ENCODE measurements around the gene DENND4A.
"Not testable (repeated sequence)": the region's sequence is repeated elsewhere in the genome, so short reads cannot be mapped to it uniquely, and the experiment has no call there.

The DENND4A gene

GRCh38 chr15:65733599-65733998 lies 58.5 kb downstream of the DENND4A start:
- H3K27ac ChIP-seq (ENCODE audit: low read depth, low read length); H3K4me3 ChIP-seq (ENCODE audit: low read depth in 1 of 2, low read length in 2 of 2); H3K27me3 ChIP-seq (ENCODE audit: control insufficient read depth in 1 of 2, insufficient read depth in 2 of 2, low read length in 2 of 2); H3K4me1 ChIP-seq (ENCODE audit: control insufficient read depth in 1 of 2, insufficient read depth in 2 of 2, low read length in 2 of 2); H3K9ac ChIP-seq (ENCODE audit: low read depth in 1 of 2, low read length in 2 of 2); H3K9me3 ChIP-seq (ENCODE audit: control insufficient read depth in 1 of 2, low read length in 2 of 2): not testable (repeated sequence)
- peaks cover 13 to 20% of the 10 kb centered on the region in 2 donors for H3K36me3 ChIP-seq (ENCODE audit: control insufficient read depth in 1 of 2, insufficient read depth in 2 of 2, low read length in 2 of 2)

- Histone ChIP-seq H3K9me3 (ENCODE audit: control insufficient read depth in 1 of 2, low read length in 2 of 2) (no peaks in the 10 kb centered on the region), H3K4me1 (ENCODE audit: control insufficient read depth in 1 of 2, insufficient read depth in 2 of 2, low read length in 2 of 2) (no peaks in the 10 kb centered on the region), H3K27me3 (ENCODE audit: control insufficient read depth in 1 of 2, insufficient read depth in 2 of 2, low read length in 2 of 2) (no peaks in the 10 kb centered on the region), H3K36me3 (ENCODE audit: control insufficient read depth in 1 of 2, insufficient read depth in 2 of 2, low read length in 2 of 2) (peaks cover 11 to 15% of the 10 kb centered on the region in 2 donors), H3K4me3 (ENCODE audit: low read depth in 1 of 2, low read length in 2 of 2) (no peak overlapping the region), H3K9ac (ENCODE audit: low read depth in 1 of 2, low read length in 2 of 2) (no peak overlapping the region), H3K27ac (ENCODE audit: low read depth, low read length) (no peak overlapping the region)
Observed at GRCh38 chr15:65732698-65733097, 59.4 kb downstream of the DENND4A start.

- H3K27me3 ChIP-seq (ENCODE audit: control insufficient read depth in 1 of 2, insufficient read depth in 2 of 2, low read length in 2 of 2) = no peaks in the 10 kb centered on the region
- no peak overlapping the region for H3K9ac ChIP-seq (ENCODE audit: low read depth in 1 of 2, low read length in 2 of 2)
- H3K27ac ChIP-seq (ENCODE audit: low read depth, low read length) = no peak overlapping the region
- no peaks in the 10 kb centered on the region for H3K9me3 ChIP-seq (ENCODE audit: control insufficient read depth in 1 of 2, low read length in 2 of 2)
- peaks cover 7 to 8% of the 10 kb centered on the region in 2 donors for H3K36me3 ChIP-seq (ENCODE audit: control insufficient read depth in 1 of 2, insufficient read depth in 2 of 2, low read length in 2 of 2)
- H3K4me3 ChIP-seq (ENCODE audit: low read depth in 1 of 2, low read length in 2 of 2) = no peak overlapping the region
- H3K4me1 ChIP-seq (ENCODE audit: control insufficient read depth in 1 of 2, insufficient read depth in 2 of 2, low read length in 2 of 2) = no peaks in the 10 kb centered on the region
Observed at GRCh38 chr15:65731926-65732325, 60.2 kb downstream of the DENND4A start.

- Histone ChIP-seq H3K4me1 (ENCODE audit: control insufficient read depth in 1 of 2, insufficient read depth in 2 of 2, low read length in 2 of 2) (no peaks in the 10 kb centered on the region), H3K27ac (ENCODE audit: low read depth, low read length) (no peak overlapping the region), H3K4me3 (ENCODE audit: low read depth in 1 of 2, low read length in 2 of 2) (no peak overlapping the region), H3K27me3 (ENCODE audit: control insufficient read depth in 1 of 2, insufficient read depth in 2 of 2, low read length in 2 of 2) (no peaks in the 10 kb centered on the region), H3K36me3 (ENCODE audit: control insufficient read depth in 1 of 2, insufficient read depth in 2 of 2, low read length in 2 of 2) (peaks cover 3 to 4% of the 10 kb centered on the region in 2 donors), H3K9me3 (ENCODE audit: control insufficient read depth in 1 of 2, low read length in 2 of 2) (no peaks in the 10 kb centered on the region), H3K9ac (ENCODE audit: low read depth in 1 of 2, low read length in 2 of 2) (no peak overlapping the region)
Observed at GRCh38 chr15:65730549-65731172, 61.4 kb downstream of the DENND4A start.

- no peak overlapping the region for H3K9ac ChIP-seq (ENCODE audit: low read depth in 1 of 2, low read length in 2 of 2)
- H3K4me3 ChIP-seq (ENCODE audit: low read depth in 1 of 2, low read length in 2 of 2) = no peak overlapping the region
- H3K4me1 ChIP-seq (ENCODE audit: control insufficient read depth in 1 of 2, insufficient read depth in 2 of 2, low read length in 2 of 2) = peaks cover 5 to 13% of the 10 kb centered on the region in 2 donors
- no peaks in the 10 kb centered on the region for H3K27me3 ChIP-seq (ENCODE audit: control insufficient read depth in 1 of 2, insufficient read depth in 2 of 2, low read length in 2 of 2)
- H3K27ac ChIP-seq (ENCODE audit: low read depth, low read length) = no peak overlapping the region
- H3K36me3 ChIP-seq (ENCODE audit: control insufficient read depth in 1 of 2, insufficient read depth in 2 of 2, low read length in 2 of 2) = peaks cover 0 to 11% of the 10 kb centered on the region in 2 donors
- H3K9me3 ChIP-seq (ENCODE audit: control insufficient read depth in 1 of 2, low read length in 2 of 2) = no peaks in the 10 kb centered on the region
Observed at GRCh38 chr15:65724464-65725215, 67.5 kb downstream of the DENND4A start.

GRCh38 chr15:65723876-65724275 lies 68.2 kb downstream of the DENND4A start:
- Histone ChIP-seq H3K9me3 (ENCODE audit: control insufficient read depth in 1 of 2, low read length in 2 of 2) (no peaks in the 10 kb centered on the region), H3K27me3 (ENCODE audit: control insufficient read depth in 1 of 2, insufficient read depth in 2 of 2, low read length in 2 of 2) (no peaks in the 10 kb centered on the region), H3K27ac (ENCODE audit: low read depth, low read length) (no peak overlapping the region), H3K36me3 (ENCODE audit: control insufficient read depth in 1 of 2, insufficient read depth in 2 of 2, low read length in 2 of 2) (peaks cover 0 to 16% of the 10 kb centered on the region in 2 donors), H3K4me1 (ENCODE audit: control insufficient read depth in 1 of 2, insufficient read depth in 2 of 2, low read length in 2 of 2) (peaks cover 5 to 13% of the 10 kb centered on the region in 2 donors), H3K4me3 (ENCODE audit: low read depth in 1 of 2, low read length in 2 of 2) (no peak overlapping the region), H3K9ac (ENCODE audit: low read depth in 1 of 2, low read length in 2 of 2) (no peak overlapping the region)

- peaks cover 0 to 24% of the 10 kb centered on the region in 2 donors for H3K36me3 ChIP-seq (ENCODE audit: control insufficient read depth in 1 of 2, insufficient read depth in 2 of 2, low read length in 2 of 2)
- H3K4me3 ChIP-seq (ENCODE audit: low read depth in 1 of 2, low read length in 2 of 2) = no peak overlapping the region
- H3K9me3 ChIP-seq (ENCODE audit: control insufficient read depth in 1 of 2, low read length in 2 of 2) = no peaks in the 10 kb centered on the region
- H3K27ac ChIP-seq (ENCODE audit: low read depth, low read length) = no peak overlapping the region
- peaks cover 5 to 13% of the 10 kb centered on the region in 2 donors for H3K4me1 ChIP-seq (ENCODE audit: control insufficient read depth in 1 of 2, insufficient read depth in 2 of 2, low read length in 2 of 2)
- no peaks in the 10 kb centered on the region for H3K27me3 ChIP-seq (ENCODE audit: control insufficient read depth in 1 of 2, insufficient read depth in 2 of 2, low read length in 2 of 2)
- no peak overlapping the region for H3K9ac ChIP-seq (ENCODE audit: low read depth in 1 of 2, low read length in 2 of 2)
Observed at GRCh38 chr15:65722191-65722590, 69.9 kb downstream of the DENND4A start.

- no peak overlapping the region for H3K9ac ChIP-seq (ENCODE audit: low read depth in 1 of 2, low read length in 2 of 2)
- H3K27ac ChIP-seq (ENCODE audit: low read depth, low read length) = no peak overlapping the region
- H3K9me3 ChIP-seq (ENCODE audit: control insufficient read depth in 1 of 2, low read length in 2 of 2) = no peaks in the 10 kb centered on the region
- H3K4me1 ChIP-seq (ENCODE audit: control insufficient read depth in 1 of 2, insufficient read depth in 2 of 2, low read length in 2 of 2) = no peaks in the 10 kb centered on the region
- H3K4me3 ChIP-seq (ENCODE audit: low read depth in 1 of 2, low read length in 2 of 2) = no peak overlapping the region
- peaks cover 8 to 24% of the 10 kb centered on the region in 2 donors for H3K36me3 ChIP-seq (ENCODE audit: control insufficient read depth in 1 of 2, insufficient read depth in 2 of 2, low read length in 2 of 2)
- no peaks in the 10 kb centered on the region for H3K27me3 ChIP-seq (ENCODE audit: control insufficient read depth in 1 of 2, insufficient read depth in 2 of 2, low read length in 2 of 2)
Observed at GRCh38 chr15:65712415-65712814, 79.7 kb downstream of the DENND4A start.

GRCh38 chr15:65695081-65695480 lies 97.0 kb downstream of the DENND4A start:
- Histone ChIP-seq H3K9me3 (ENCODE audit: control insufficient read depth in 1 of 2, low read length in 2 of 2) (no peaks in the 10 kb centered on the region), H3K4me1 (ENCODE audit: control insufficient read depth in 1 of 2, insufficient read depth in 2 of 2, low read length in 2 of 2) (no peaks in the 10 kb centered on the region), H3K27me3 (ENCODE audit: control insufficient read depth in 1 of 2, insufficient read depth in 2 of 2, low read length in 2 of 2) (no peaks in the 10 kb centered on the region), H3K27ac (ENCODE audit: low read depth, low read length) (no peak overlapping the region), H3K4me3 (ENCODE audit: low read depth in 1 of 2, low read length in 2 of 2) (no peak overlapping the region), H3K36me3 (ENCODE audit: control insufficient read depth in 1 of 2, insufficient read depth in 2 of 2, low read length in 2 of 2) (peaks cover 13 to 24% of the 10 kb centered on the region in 2 donors), H3K9ac (ENCODE audit: low read depth in 1 of 2, low read length in 2 of 2) (no peak overlapping the region)

GRCh38 chr15:65690778-65691177 lies 101.3 kb downstream of the DENND4A start:
- H3K36me3 ChIP-seq (ENCODE audit: control insufficient read depth in 1 of 2, insufficient read depth in 2 of 2, low read length in 2 of 2) = peaks cover 21 to 27% of the 10 kb centered on the region in 2 donors
- no peak overlapping the region for H3K9ac ChIP-seq (ENCODE audit: low read depth in 1 of 2, low read length in 2 of 2)
- H3K4me1 ChIP-seq (ENCODE audit: control insufficient read depth in 1 of 2, insufficient read depth in 2 of 2, low read length in 2 of 2) = no peaks in the 10 kb centered on the region
- no peak overlapping the region for H3K4me3 ChIP-seq (ENCODE audit: low read depth in 1 of 2, low read length in 2 of 2)
- no peaks in the 10 kb centered on the region for H3K27me3 ChIP-seq (ENCODE audit: control insufficient read depth in 1 of 2, insufficient read depth in 2 of 2, low read length in 2 of 2)
- no peak overlapping the region for H3K27ac ChIP-seq (ENCODE audit: low read depth, low read length)
- no peaks in the 10 kb centered on the region for H3K9me3 ChIP-seq (ENCODE audit: control insufficient read depth in 1 of 2, low read length in 2 of 2)
